Measurements from ENCODE around the gene ADGRL4.

Gene ADGRL4

GRCh38 chr1:78949227-78949626, 57.3 kb downstream of the ADGRL4 start:
- no peak for DNase-seq (ENCODE audit: low read depth)
- no peak overlapping the region for H3K4me3 ChIP-seq (ENCODE audit: low read length)
- no peak for TF ChIP-seq CTCF (conservative IDR thresholded peaks at IDR 0.05; ENCODE audit: low read depth, low read length)

- no peak for TF ChIP-seq CTCF (conservative IDR thresholded peaks at IDR 0.05; ENCODE audit: low read depth, low read length)
- DNase-seq (ENCODE audit: low read depth), result no peak
These were observed 87.4 kb downstream of the ADGRL4 start for GRCh38 chr1:78919150-78919549.

DNA sequence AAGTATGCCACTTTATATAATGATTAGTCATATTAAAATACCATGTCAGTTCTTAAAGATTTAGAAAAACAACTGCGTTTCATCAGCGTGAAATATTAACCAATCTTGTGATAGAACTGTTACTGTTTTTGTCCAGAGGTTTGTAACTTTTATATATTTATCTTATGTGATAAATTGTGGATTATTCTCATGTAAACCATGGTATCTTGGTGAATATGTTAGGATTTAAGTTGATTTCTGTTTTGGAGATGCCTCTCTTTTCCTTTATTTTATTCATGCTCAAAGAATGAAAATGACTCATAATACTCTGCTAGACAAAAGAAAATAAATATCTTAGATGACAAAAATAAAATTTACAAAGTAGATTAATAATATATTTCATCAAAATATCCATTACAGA, 88.4 kb downstream of the ADGRL4 start:
- TF ChIP-seq CTCF (conservative IDR thresholded peaks at IDR 0.05; ENCODE audit: low read depth, low read length), result no peak
- H3K4me3 ChIP-seq (ENCODE audit: low read length), result no peak overlapping the region
- no peak for DNase-seq (ENCODE audit: low read depth)

More at GRCh38 chr1:78919150-78919549, 87.4 kb downstream of the ADGRL4 start:
- no peak overlapping the region for H3K4me3 ChIP-seq (ENCODE audit: low read length)

- TF ChIP-seq CTCF (conservative IDR thresholded peaks at IDR 0.05; ENCODE audit: low read depth, low read length), result no peak
- DNase-seq (ENCODE audit: low read depth), result no peak
- H3K4me3 ChIP-seq (ENCODE audit: low read length), result no peak overlapping the region
These were observed 89.5 kb downstream of the ADGRL4 start for GRCh38 chr1:78916986-78917385.

- no peak for DNase-seq (ENCODE audit: low read depth)
- H3K4me3 ChIP-seq (ENCODE audit: low read length), result no peak overlapping the region
- no peak for TF ChIP-seq CTCF (conservative IDR thresholded peaks at IDR 0.05; ENCODE audit: low read depth, low read length)
These were observed 92.6 kb downstream of the ADGRL4 start for GRCh38 chr1:78913950-78914349.

DNA sequence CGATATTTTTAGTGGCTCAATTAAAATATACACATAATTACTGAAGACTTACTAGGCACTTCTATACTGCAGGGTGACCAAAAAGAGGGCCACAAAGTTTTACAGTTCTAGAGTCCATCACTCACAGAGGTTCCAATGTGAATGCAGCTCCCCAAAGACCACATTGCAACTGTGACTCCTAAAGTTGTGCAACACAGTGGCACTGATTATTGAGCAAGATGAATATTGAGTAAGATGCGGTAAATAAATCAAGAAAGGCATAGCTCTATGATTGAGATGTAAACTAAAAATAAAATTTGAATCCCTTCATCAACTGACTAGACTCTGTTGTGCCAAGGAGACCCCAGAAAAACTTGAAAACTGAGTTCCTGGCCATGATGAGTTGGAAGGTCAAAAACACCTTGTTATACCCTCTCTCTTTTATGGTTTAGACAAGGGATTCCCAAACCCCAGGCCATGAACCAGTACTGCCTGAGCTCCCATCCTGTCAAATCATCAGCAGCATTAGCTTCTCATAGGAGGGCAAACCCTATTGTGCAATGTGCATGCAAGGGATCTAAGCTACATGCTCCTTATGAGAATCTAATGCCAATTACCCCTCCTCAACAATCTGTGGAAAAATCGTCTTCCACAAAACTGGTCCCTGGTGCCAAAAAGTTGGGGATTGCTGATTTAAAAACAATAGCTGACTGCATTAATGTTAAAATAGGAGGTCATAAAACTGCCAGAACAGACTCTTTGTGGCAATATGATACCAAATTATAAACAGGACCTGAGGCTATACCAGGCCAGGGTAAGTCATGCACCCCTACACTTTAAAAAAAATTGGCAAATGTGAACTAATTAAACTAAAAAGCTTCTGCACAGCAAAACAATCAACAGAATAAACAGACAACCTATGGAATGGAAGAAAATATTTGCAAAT, 94.3 kb downstream of the ADGRL4 start:
- no peak for TF ChIP-seq CTCF (conservative IDR thresholded peaks at IDR 0.05; ENCODE audit: low read depth, low read length)
- H3K4me3 ChIP-seq (ENCODE audit: low read length), result no peak overlapping the region
- DNase-seq (ENCODE audit: low read depth), result no peak

DNA sequence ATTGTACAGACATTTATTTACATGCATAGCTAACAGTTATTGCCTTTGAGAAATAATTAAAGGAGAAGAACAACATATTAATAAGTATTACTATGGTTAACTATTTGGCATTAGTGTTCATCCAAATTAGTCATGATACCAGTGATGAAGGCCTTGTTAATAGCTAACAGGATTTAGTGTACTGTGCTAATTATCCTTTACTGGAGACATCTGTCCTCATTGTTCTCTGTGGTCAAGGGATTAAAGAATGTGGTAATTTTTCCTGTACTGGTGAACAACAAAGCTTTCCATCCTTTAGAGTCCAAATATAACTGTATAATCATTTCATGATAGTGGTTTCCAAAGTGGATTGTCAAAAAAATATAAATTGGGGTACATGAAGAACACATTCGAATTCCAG, 103.9 kb downstream of the ADGRL4 start:
- DNase-seq (ENCODE audit: low read depth), result peak; percentile 35
- no peak for TF ChIP-seq CTCF (conservative IDR thresholded peaks at IDR 0.05; ENCODE audit: low read depth, low read length)
- H3K4me3 ChIP-seq (ENCODE audit: low read length), result no peak overlapping the region
